HG03025 (cell line): Measurements from ENCODE around the gene SETD6.
"Not testable (repeated sequence)": the region's sequence is repeated elsewhere in the genome, so short reads cannot be mapped to it uniquely, and the experiment has no call there.

ENCODE experiments used
- ATAC-seq: cut with Tn5 transposase; IDR thresholded peaks from one replicate; pipeline ENCODE4 v1.9.1; 2021; ENCODE audit warnings: mild to moderate bottlenecking, moderate library complexity; ENCODE audit not compliant: unreplicated experiment, low FRiP score

Gene SETD6, protein sequence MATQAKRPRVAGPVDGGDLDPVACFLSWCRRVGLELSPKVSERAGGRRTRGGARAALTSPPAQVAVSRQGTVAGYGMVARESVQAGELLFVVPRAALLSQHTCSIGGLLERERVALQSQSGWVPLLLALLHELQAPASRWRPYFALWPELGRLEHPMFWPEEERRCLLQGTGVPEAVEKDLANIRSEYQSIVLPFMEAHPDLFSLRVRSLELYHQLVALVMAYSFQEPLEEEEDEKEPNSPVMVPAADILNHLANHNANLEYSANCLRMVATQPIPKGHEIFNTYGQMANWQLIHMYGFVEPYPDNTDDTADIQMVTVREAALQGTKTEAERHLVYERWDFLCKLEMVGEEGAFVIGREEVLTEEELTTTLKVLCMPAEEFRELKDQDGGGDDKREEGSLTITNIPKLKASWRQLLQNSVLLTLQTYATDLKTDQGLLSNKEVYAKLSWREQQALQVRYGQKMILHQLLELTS

DNA sequence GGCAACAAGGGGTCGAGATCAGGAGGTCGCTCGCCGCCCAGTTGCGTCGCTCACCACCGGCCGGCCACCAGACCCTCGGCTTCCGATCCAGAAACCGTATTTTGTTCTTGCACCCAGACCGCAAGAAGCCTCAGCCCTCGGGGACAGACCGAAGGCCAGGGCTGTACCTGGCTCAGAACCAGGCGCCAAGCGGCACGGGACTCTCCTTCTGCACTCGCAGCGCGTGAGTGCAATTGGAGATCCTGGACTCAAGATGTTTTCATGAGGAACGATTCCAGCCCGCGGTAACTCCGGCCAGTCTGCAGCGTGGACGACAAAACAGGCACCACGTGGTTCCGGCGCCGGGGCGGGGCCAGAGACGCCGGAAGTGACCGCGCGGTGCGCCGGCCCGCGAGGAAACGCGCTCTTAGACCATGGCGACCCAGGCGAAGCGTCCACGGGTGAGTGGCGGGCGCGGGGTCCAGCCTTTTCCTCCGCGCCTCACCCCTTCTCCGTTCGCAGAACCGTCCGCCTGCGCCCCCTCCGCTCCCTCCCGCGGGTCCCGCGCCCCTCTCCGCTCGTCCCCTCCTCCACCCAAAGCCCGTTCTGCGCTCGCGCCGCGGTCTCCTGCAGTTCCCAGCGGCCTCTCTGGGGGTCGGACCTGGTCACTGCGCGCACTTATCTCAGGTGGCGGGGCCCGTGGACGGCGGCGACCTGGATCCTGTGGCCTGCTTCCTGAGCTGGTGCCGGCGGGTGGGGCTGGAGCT lies at the start of gene SETD6:
TSS of gene SETD6 (plus strand) at position 393 of the 746 bp plus-strand sequence. CDS start at position 414, 21 bp downstream.
- ATAC-seq = peak; percentile 77

DNA sequence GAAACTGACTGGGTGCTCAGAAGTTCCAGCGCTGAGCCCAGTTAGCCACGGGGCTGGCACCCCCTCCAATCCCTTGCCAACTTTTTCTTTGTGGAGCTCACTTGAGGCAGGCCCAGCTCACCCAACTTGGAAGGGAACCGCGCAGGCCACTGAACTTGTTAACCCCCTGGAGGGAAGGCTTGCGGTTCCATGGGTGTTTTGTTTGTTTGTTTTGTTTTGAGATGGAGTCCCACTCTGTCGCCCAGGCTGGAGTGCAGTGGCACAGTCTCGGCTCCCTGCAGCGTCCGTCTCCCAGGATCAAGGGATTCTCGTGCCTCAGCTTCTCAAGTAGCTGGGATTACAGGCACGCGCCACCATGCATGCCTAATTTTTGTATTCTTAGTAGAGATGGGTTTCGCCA lies 49.5 kb upstream of the SETD6 start:
- ATAC-seq = no peak

DNA sequence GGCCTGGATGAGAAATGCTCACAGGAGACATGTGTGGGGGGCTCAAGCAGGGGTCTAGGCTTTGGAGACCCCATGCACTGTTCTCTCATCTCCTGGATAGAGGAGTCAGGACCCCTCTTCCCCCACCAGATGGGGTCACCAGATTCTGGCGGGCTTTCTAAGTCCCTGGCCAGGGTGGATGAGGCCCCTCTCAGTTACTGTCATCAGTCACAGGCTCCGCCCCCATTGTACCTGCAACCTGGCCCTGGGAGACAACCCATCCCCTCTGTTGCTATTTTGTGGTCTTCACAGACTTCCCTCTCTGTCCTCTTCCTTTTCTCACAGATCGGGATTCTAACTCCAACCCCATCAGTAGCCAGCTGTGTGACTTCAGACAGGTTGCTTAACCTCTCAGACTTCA lies 48.9 kb upstream of the SETD6 start:
- ATAC-seq = no peak

DNA sequence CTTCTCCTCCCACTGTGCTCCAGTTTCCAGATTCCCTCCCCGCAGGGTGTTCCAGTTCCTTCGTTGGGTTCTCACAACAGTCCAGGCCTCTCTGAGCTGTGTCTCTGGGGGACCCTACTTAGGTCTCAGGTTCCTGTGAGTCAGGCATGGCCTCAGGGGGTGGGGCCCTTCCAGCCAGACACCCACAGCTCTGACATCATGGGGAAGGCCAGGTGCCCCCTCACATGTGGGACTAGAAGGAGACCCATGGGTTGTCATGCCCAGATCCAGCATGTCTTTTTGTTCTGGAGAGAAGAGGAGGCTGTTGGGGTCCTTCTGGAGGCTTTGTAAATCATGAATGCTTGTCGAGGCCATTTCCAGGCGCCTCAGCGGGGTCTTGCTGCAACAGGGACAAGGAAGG lies 47.4 kb upstream of the SETD6 start:
- ATAC-seq = no peak

DNA sequence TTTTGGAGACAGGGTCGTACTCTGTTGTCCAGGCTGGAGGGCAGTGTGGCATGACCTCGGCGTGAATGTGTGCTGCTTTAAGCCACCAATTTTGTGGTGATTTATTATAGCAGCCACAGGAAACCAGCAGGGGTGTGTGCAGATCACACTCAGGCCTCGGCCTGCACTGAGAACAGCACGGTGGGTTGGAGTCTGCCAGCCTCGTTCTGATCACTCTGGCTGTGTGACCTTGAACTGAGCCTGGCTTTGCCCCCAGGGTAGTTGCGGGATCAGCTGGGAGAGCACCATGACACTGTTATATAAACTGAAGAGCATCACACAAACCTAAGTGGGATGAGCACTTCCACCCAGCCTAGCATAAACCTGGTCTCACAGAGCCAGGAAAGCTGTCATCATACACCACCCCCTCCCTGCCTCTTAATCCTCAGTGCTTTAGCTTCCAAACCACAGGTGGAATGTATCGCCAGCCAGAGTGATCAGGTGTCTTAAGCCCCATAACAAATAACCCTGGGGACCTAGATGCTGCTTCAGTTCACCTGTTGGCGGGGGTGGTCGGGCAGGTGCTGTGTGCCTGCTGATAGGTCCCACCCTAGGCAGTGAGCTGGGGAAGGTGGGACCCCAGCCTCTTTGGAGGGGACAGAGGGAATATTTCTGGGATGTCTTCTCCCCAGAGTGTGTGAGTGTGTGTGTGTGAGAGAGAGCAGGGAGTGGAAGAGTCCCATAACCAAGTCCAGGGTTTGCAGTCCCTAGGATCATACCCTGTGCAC lies 43.9 kb upstream of the SETD6 start:
- no peak for ATAC-seq

DNA sequence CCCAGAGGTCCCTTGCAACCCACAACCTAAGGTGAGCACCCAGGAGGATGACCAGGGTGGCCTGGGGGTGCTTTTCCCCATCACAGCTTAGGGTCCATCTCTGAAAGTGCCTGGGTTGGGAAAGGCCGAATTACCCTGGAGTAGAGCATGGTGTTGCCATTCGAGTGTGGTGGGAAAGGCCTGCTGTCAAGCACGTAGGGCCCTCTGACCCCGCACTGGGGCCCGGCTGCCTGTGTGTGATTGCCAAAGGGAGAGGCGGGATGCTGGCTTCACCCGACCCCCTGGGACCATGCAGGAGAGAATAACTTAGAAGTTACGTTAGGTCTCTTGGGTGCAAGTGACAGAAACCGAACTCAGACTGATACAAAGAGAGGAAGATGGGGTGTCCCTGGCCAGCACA lies 43.1 kb upstream of the SETD6 start:
- no peak for ATAC-seq

DNA sequence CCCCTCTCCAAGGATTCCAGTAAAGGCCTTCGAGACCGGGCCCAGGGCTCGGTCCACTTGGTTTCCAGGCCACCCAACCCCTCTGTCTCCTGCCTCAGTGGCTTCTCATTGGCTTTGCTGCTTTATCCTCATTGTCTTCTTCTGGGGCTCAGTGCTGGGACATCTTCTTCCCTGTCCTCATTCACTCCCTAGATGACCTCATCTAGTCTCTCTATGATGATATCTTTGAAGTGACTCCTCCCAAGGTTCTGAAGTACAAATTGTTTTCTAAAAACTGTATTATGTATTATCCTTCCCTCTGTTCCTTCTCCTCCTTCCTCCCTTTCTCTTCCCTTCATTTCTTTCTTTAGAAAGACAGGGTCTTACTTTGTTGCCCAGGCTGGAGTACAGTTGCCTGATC lies 42.5 kb upstream of the SETD6 start:
- ATAC-seq = no peak

DNA sequence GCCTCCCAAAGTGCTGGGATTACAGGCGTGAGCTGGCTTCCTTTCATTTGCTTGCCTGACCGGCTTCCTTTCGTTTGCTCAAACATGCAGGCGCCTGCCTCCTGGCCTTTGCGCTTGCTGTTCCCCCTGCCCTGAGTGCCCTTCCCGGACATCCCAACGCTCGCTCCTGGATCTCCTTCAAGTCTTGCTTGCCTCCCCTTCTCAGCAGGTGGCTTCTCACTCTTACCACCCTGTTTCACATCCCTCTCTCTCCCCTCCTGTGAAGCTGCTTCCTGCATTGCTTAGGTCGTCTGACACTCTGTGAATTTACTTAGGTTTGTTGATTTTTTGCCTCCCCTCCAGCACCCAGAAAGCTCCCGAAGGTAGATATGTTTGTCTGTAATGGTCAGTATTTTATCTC lies 41.0 kb upstream of the SETD6 start:
- ATAC-seq = no peak

DNA sequence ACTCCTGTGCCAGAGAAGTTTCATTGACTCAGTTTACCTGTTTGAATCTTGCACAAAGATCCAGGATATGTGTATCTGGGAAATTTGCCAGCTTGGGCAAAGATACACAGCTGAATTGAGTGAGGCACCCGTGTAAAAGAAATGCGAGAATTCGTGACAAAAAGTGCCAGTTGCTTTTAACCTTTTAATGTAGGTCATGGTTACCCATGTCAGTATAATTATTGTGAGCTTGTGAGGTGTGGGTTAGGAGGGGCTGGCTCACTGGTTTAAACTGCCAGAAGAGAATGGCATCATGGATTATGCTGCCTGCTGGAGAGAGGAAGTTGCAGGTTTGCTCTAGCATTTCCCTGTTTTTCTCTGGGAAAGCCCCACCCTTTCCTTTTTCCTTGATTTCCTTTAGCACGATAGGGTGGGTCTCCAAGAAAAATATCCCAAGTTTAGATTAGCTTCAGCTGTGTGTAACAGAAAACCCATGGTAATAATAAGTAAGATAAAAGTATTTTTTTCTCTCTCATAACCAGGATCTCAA lies 40.2 kb upstream of the SETD6 start:
- no peak for ATAC-seq

DNA sequence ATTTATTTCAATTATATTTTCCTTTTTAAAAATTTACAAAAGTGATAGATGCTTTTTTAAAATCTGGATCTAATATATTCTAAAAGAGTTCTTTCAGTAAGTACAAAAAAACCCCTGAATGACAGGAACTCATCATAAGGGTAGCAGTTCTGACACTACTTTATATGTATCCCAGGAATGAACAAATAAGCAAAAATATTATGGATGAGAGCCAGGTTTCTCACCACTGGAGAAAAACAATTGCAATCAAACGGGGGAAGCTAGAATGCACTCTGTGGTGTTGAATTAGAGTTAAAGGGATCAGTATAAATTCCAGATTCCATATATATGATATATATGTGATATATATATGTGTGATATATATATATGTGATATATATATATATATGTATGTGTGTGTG lies 38.5 kb upstream of the SETD6 start:
- no peak for ATAC-seq

DNA sequence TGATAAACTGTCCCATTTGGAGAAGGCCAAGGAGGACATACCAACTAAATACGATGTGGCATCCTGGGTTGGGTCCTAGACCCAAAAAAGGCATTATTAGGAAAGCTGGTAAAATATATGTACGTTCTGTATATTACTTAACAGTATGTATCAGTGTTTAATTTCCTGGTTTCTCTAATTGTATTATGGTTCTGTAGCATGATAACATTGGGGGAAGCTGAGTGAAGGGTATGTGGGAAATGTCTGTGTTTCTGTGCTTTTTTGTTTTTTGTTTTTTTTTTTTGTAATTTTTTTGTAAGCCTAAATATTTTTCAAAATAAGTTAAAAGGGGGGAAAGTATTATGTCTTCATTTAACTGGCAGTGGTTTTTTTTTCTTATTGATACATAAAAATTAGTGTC lies 36.9 kb upstream of the SETD6 start:
- no peak for ATAC-seq

DNA sequence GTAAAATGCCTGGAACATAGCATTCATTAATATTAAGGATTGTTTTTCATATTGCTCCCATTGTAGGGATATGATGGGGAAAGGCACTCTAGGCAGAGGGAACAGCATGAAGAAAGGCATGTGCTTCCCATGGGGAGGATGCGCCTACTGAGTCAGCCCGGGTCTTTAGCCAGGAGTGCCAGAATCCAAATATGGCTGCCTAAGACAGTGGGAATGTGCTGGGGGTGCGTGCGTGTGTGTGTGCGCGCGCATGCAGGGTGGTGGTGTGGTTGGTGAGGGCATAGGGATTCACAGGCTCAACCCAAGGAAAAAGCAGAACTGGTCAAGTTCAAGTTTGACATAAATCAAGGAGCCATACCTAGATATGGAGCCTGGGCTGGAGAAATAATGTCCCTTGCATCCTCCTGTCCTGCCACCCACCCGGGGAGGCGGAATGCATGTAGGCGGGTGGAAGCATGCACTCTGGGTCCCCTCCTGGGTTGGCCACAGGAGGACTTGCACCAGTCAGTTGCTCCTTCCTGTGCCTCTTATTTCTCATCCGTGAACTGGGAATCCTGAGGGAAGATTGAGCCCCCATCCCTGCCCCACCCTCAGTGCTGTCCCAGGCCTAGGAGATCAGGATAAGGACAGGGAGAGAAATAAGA lies 34.0 kb upstream of the SETD6 start:
- no peak for ATAC-seq

DNA sequence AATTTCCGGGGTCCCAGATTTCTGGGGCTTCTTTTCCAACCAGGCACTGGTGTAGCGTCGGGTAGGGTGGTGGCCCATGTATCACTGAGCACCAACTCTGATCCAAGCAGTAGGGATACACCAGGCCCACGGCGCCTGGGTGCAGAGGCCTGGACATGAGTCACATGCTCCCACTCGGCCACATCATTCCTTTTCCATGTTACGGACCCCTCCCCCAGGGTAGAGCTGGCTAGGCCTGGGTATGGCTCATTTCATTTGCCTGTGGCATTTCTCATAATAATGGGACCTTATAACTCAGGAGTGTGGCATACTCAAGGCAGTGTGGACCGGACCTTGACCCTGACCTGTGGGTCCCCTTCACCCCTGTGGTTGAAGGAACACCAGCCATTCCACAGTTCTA lies 33.4 kb upstream of the SETD6 start:
- ATAC-seq = no peak

DNA sequence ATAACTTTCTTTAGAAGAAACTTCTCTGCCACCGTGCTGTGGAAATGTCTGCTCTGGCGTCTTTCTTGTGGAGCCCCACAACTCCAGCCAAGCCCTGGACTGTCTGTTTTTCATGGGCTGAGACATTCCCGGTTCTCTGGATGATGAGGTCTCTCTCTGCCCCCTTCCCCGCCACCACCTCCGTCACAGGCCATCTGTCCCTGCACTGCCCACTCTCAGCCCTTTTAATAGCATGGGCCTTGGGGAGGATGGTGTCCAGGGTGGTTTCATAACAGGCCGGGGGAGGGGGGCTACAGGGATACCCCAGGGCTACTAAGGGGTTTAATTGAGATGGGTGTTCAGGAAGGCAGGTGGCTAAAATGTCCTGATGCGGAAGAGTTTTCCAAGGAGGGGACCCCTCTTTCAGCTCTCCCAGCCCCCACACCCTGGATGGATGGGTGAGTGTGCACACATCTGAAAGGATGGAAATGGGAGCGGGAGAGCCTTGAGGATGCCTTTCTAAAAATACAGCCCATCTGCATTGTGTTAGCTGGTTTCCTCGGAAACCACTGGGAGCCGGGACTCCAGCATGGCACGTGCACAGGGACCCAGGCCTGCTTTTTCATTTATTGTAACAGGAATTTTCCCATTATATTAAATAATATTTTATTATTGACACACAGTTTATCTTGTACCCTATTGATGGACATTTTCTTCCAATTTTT lies 30.0 kb upstream of the SETD6 start:
- no peak for ATAC-seq

DNA sequence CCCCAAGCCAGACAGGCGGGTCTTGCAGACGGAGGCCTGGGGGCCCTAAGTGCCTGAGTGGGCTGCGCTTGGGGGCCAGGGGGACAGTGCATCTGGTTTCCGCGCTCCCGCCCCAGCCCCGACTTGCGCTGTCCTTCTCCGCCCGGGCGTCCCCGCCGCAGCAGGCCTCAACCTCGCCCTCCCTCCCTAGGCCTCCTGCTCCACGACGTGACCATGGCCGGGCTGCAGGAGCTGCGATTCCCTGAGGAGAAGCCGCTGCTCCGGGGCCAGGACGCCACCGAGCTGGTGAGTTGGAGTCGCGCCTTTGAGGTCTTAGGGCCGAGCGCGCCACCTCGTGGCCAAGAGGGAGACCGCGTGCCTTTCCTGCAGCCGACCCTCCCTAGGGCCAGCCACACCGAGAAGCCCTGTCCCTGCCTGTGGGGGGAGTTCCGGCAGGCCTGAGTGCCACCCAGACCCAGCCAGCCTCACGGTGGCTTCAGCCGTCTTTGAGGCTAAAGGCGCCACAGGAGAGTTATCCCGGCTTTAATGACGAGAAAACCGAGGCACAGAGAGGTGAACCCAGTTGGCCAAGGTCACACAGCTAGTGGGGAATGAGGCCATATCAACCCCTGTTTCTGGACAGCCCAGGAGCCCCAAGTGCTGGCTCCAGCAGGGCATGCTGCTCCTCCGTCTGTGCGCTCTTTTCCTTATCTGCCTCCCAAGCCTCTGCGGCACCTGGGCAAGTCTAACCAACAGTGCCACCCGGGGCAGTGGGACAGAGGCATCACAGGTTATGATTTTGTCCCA lies 27.6 kb upstream of the SETD6 start:
- ATAC-seq = peak; percentile 61

DNA sequence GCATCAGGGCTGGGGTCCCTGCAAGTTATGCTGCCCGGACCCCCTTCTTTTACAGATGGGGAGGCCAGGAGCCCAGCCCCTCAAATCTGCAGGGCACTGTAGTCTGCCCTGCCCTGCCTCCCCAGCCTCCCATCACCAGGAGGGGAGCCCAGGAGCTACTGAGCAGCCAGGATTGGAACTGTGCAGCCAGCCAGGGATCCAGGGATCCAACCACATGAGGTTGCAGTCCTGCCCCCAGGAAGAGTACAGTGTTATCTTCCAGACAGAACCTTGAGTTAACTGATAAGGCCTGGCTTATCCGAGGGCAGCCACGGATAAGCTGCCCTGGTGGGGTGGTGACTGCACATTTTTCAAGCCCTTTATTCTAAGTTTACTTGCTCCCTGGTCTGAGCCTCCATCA lies 26.8 kb upstream of the SETD6 start:
- ATAC-seq = no peak

DNA sequence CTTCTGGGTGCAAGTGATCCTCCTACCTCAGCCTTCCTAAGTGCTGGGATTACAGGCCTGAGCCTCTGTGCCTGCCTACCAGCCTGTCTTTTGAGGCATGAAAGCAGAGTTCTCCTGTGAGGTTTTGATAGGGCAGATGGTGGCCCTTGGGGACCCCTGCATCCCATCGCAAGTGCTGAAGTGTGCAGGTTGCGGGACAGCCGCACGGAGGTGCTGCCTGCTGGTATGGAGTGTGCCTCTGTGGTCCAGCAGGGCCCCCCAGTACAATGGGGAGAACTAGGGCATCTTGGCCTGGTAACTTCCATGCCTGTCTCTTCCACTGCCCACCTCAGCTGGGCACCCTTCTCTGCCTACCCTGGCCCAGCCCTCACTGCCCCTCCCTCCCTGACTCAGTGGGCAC lies 25.3 kb upstream of the SETD6 start:
- ATAC-seq = no peak

DNA sequence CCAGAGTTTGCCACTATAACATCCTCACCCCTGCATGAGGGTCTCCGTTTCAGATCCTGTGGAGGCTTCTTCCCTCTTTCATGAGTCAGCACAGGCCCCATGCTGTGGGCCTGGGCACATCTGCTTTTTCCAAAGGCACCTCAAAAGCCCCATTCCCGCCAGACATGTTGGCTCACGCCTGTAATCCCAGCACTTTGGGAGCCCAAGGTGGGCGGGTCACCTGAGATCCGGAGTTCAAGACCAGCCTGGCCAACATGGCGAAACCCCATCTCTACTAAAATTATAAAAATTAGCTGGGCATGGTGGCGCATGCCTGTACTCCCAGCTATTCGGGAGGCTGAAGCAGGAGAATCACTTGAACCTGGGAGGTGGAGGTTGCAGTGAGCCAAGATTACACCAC lies 24.8 kb upstream of the SETD6 start:
- ATAC-seq = not testable (repeated sequence)

DNA sequence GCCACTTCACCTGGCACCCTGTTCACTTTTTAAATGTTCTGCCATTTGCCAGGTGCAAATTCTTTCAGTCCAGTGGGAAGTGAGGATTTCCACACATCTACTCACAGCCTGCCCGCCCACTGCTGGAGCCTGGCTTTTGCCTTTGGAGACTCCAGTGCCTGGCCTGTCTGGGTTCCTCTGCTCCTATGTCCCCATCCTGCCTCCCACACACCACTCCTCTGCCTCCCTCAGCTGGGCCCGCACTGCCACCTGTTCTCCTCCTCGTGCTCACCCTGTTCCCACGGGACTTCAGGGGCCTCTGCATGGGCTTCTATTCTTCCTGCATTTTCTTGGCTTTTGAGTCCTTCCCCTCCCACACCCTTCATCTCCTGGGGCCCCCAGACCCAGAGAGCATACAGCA lies 23.3 kb upstream of the SETD6 start:
- ATAC-seq = no peak
